GM10248 (cell line): ENCODE data around the gene AKAP12.

Experiments
- CTCF ChIA-PET: fragments of 300-600 bp; sonication (Branson Sonifier 250); formaldehyde crosslinking; extraction: SDS; loops from one replicate; lab custom pipeline; 2021; ENCODE audit warnings: antibody characterized with exemption; lab: Yijun Ruan, JAX
- POLR2A ChIA-PET: fragments of 350-650 bp; sonication (Branson Sonifier 250); formaldehyde crosslinking; extraction: SDS; loops from one replicate; lab custom pipeline; 2020; ENCODE audit warnings: antibody characterized with exemption; lab: Yijun Ruan, JAX
- DNase-seq: peaks from one replicate; pipeline ENCODE4 v3.0.0; 2012; ENCODE audit errors: extremely low spot score
- TF ChIP-seq, protein P1 (sequence below): IDR thresholded peaks from 2 replicates; pipeline ENCODE4 v1.5.1; 2012; ENCODE audit warnings: mild to moderate bottlenecking, low read depth; ENCODE audit errors: extremely low read depth, missing control alignments, control extremely low read depth

Gene AKAP12

DNA sequence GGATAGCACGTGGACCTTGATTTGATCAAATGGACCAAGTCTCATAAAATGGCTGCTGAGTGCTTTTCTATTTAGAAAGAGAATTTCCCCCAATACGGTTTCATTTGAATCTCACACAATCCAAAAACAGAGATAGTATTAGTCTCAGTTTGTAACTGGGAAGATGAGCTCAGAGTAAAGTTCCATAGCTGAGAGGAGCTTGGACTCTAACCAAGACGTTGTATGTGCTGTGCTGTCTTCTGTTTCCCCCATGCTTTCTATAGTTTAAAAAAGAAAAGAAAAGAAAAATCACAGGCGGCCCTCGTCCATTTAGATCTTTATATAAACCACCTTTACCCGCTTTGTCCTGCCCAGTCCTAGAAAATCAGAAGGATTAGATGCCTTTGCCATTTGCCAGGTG is 58.1 kb downstream of the AKAP12 start:
- TF ChIP-seq, protein P1, sequence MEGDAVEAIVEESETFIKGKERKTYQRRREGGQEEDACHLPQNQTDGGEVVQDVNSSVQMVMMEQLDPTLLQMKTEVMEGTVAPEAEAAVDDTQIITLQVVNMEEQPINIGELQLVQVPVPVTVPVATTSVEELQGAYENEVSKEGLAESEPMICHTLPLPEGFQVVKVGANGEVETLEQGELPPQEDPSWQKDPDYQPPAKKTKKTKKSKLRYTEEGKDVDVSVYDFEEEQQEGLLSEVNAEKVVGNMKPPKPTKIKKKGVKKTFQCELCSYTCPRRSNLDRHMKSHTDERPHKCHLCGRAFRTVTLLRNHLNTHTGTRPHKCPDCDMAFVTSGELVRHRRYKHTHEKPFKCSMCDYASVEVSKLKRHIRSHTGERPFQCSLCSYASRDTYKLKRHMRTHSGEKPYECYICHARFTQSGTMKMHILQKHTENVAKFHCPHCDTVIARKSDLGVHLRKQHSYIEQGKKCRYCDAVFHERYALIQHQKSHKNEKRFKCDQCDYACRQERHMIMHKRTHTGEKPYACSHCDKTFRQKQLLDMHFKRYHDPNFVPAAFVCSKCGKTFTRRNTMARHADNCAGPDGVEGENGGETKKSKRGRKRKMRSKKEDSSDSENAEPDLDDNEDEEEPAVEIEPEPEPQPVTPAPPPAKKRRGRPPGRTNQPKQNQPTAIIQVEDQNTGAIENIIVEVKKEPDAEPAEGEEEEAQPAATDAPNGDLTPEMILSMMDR: no peak
- ChIA-PET POLR2A (no interaction called here), CTCF (interaction anchor here (1.0 kb wide), 1 partner anchor 26 kb away, joined by 8 read pairs; no protein-coding TSS in a partner anchor)
- DNase-seq: no peak

DNA sequence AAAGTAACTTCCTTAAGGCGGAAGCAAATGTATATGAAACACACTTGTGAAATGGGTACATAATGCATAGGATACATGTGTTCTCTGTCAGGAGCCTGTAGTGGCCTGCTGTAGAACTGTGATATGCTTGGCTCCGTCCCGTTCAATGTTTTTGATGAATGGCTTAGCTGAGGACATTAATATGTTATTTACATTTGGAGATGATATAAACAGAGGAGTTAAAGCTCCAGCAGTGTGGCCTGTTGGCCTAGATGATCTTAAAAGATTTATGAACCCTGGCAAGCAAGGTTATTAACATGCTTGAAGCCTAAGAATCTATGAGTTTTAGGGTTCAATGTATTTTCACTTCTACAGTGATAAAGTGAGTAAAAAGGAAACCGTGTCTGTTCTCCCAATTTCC is 59.2 kb downstream of the AKAP12 start:
- POLR2A ChIA-PET: no interaction called here
- CTCF ChIA-PET: no interaction called here
- TF ChIP-seq, protein P1: no peak
- no peak for DNase-seq

DNA sequence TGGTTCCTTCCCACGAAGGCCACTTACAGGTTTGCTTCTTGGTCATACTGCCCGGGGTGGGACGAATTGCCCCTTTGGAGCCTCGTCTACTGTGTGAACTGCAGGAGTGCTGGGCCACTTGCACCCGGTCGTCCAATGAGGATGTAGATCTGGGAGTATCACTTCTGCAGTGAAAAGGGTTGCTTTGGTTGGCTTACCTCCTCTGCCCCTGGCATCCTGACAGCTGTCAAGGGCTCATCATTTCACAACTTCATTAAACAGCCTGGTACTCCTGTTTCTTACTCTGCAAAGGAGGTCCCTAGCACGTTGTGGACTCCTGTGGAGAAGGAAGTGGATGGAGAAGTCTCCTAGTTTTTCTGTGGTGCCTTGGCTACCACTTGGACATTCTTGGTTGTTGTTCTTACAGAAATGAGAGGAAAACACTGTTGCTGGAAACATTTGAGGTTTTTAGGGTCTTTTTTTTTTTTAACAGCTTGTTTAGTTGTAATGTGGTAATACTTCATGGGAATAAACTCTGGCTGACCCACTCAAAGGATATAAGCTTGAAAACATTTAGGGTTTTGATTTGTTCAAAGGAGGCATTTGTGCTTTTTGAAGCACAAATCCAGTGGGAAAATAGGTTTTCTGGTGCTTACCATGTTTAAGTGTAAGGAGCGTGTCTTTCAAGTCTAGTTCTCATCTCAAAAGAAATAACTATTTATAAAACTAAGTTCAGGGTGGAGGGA is 60.7 kb downstream of the AKAP12 start:
- no peak for DNase-seq
- POLR2A ChIA-PET: no interaction called here
- CTCF ChIA-PET: interaction anchor here (1.4 kb wide), 1 partner anchor 24 kb away, joined by 3 read pairs; no protein-coding TSS in a partner anchor
- TF ChIP-seq, protein P1: no peak

DNA sequence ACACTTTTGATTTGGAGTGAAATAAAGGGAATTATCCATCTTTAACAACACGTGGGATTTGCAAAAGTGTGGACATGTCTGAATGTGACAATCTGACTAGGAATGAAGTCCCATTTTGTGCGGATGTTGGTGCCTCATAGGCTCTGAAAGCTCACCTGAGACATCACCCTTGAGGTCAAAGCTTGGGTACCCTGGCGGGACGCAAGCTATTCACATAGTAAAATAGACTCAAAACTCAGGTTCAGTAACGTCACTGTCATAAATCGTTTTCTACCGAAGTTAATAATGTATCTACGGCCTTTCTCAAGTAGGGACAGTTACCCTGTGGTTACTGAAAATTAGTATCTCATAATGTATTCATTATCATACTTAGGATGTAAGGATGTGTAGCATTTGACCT is 61.8 kb downstream of the AKAP12 start:
- TF ChIP-seq, protein P1: no peak
- ChIA-PET CTCF (interaction anchor here (1.0 to 1.4 kb wide), 2 partner anchors 22 to 410 kb away, joined by 3 read pairs; no protein-coding TSS in a partner anchor), POLR2A (no interaction called here)

DNA sequence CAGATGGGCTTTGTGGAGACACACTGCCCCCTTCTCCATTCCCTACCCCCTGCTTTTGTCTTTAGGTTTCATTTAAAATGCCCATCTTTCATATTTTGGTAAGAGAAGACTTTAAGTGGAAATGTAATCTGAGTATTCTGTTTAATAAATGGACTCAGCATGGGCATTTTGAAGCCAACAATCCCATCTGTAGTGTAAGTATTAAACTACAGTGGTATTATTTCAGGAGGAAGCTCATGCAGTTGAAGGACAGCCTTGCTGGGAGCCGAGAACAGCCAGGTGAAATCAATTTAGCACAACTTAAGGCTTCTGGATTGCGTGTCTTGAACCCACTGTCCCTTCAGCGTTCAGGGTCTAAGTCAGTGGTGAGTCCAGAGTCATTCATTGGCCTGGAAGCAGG is 63.5 kb downstream of the AKAP12 start:
- no peak for DNase-seq
- POLR2A ChIA-PET: no interaction called here
- CTCF ChIA-PET: interaction anchor here (1.5 kb wide), 1 partner anchor 21 kb away, joined by 3 read pairs; no protein-coding TSS in a partner anchor
- TF ChIP-seq, protein P1: no peak

More for the DNA sequence above, 61.8 kb downstream of the AKAP12 start:
- no peak for DNase-seq

DNA sequence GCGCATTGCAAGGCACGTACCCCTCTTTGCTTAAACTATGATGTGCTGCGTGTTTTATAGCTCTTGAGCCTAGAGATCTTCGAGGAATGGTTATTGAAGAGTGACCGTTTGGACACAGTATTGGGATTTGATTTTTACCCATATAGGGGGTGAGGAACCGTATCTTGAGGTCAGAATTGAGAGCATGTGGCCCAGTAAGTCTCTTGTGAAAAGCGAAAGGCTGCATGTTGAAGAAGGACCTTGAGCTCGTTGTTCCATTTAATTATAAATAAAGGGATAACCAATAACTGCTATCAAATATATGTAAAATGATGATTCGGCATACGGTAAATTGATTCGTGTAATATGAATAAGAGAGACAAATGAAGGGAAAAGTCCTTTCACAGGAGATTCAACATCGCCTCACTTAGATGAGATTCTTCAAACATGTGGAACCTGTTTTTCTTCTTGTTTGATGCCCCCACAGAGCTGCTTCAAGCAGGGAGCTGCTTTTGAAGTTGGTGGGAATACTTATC is 66.6 kb downstream of the AKAP12 start:
- CTCF ChIA-PET: interaction anchor here (0.8 to 2.9 kb wide), 6 partner anchors 12 to 424 kb away, joined by 3 to 25 read pairs (median 4); no protein-coding TSS in a partner anchor
- POLR2A ChIA-PET: no interaction called here
- no peak for DNase-seq
- TF ChIP-seq, protein P1: no peak
